MCF 10A (cell line): ENCODE measurements around the gene CNTNAP2. TPM values are rescaled to one million over a fixed set of nuclear protein-coding genes. Genes with fewer than 3 reads are reported as not detected.

ENCODE experiments used
- BruUV-seq: library from RNA; stranded (reverse); fragments of 400-500 nt; replicated peaks from 2 replicates; lab custom pipeline; 2021; lab: Mats Ljungman, UMichigan
- CTCF ChIA-PET: fragments of 300-600 bp; sonication (Branson Sonifier 250); formaldehyde crosslinking; extraction: SDS; loops from one replicate; lab custom pipeline; 2021; ENCODE audit warnings: antibody characterized with exemption, inconsistent platforms; lab: Yijun Ruan, JAX
- POLR2A ChIA-PET: fragments of 300-600, 350-650 bp; sonication (Branson Sonifier 250); formaldehyde crosslinking; extraction: SDS; loops from one replicate; lab custom pipeline; 2020; ENCODE audit warnings: antibody characterized with exemption, inconsistent platforms; lab: Yijun Ruan, JAX
- DNase-seq: peaks from one replicate; pipeline ENCODE4 v3.0.0-alpha.2; 2018; ENCODE audit not compliant: unreplicated experiment
- H3K27ac Mint-ChIP-seq: one replicate; pipeline ENCODE4 v1.8.0; 2022; ENCODE audit warnings: mild to moderate bottlenecking, low read depth, mixed read lengths; ENCODE audit not compliant: unreplicated experiment
- H3K27me3 Mint-ChIP-seq: one replicate; pipeline ENCODE4 v1.8.0; 2022; ENCODE audit warnings: mixed read lengths; ENCODE audit not compliant: insufficient read depth, unreplicated experiment
- H3K36me3 Mint-ChIP-seq: one replicate; pipeline ENCODE4 v1.8.0; 2022; ENCODE audit warnings: mild to moderate bottlenecking, moderate library complexity, mixed read lengths; ENCODE audit not compliant: insufficient read depth, unreplicated experiment
- H3K4me1 Mint-ChIP-seq: one replicate; pipeline ENCODE4 v1.8.0; 2022; ENCODE audit warnings: mixed read lengths; ENCODE audit not compliant: insufficient read depth, unreplicated experiment
- H3K4me3 Mint-ChIP-seq: one replicate; pipeline ENCODE4 v1.8.0; 2022; ENCODE audit warnings: mild to moderate bottlenecking, moderate library complexity, mixed read lengths; ENCODE audit not compliant: unreplicated experiment
- H3K9me3 Mint-ChIP-seq: one replicate; pipeline ENCODE4 v1.8.0; 2022; ENCODE audit warnings: mixed read lengths; ENCODE audit not compliant: unreplicated experiment
- intact Hi-C: fragments of 100-400 bp; cut with micrococcal nuclease; formaldehyde crosslinking; loops from 2 replicates; pipeline ENCODE4 v1.14.1; 2022
- total RNA-seq: library from RNA; stranded (reverse); gene quantifications from 2 replicates; pipeline ENCODE4 v1.2.3, GENCODE V29; 2022
- TF ChIP-seq, protein P1 (sequence below): fragments of 200-600 bp; IDR thresholded peaks from one replicate; pipeline ENCODE4 v1.8.0; 2022; ENCODE audit warnings: antibody characterized with exemption, mild to moderate bottlenecking; ENCODE audit not compliant: unreplicated experiment

The CNTNAP2 gene
- total RNA-seq, 1 experiment from 2014 or later = 1.1 TPM

DNA sequence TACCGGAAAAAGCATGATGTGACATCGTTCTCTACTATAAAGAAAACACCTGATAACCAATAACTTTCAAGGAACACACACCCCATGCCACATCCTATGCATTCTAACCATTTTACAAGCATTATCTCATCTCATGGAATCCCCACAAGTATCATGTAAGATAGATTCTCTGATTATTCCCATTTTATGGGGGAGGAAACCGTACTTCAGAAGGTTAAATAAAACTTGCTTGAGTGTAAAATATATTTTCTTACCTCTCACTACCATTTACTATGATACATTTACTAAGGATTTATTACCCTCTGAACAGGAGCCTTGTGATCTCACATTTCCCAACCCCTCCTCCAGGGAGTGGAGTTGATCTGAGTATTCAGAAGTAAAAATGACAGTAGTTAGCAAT is 522.7 kb downstream of the CNTNAP2 start:
- POLR2A ChIA-PET = no interaction called here
- no peaks in the 10 kb centered on the region for H3K9me3 Mint-ChIP-seq
- TF ChIP-seq, protein P1, sequence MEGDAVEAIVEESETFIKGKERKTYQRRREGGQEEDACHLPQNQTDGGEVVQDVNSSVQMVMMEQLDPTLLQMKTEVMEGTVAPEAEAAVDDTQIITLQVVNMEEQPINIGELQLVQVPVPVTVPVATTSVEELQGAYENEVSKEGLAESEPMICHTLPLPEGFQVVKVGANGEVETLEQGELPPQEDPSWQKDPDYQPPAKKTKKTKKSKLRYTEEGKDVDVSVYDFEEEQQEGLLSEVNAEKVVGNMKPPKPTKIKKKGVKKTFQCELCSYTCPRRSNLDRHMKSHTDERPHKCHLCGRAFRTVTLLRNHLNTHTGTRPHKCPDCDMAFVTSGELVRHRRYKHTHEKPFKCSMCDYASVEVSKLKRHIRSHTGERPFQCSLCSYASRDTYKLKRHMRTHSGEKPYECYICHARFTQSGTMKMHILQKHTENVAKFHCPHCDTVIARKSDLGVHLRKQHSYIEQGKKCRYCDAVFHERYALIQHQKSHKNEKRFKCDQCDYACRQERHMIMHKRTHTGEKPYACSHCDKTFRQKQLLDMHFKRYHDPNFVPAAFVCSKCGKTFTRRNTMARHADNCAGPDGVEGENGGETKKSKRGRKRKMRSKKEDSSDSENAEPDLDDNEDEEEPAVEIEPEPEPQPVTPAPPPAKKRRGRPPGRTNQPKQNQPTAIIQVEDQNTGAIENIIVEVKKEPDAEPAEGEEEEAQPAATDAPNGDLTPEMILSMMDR = no peak
- no peak for DNase-seq
- H3K4me3 Mint-ChIP-seq = no peak overlapping the region
- no TSS peak for BruUV-seq
- H3K36me3 Mint-ChIP-seq = no peaks in the 10 kb centered on the region
- H3K27me3 Mint-ChIP-seq = peaks cover 44% of the 10 kb centered on the region
- H3K27ac Mint-ChIP-seq = no peak overlapping the region
- intact Hi-C loops = no loop called here
- CTCF ChIA-PET = no interaction called here
- no peaks in the 10 kb centered on the region for H3K4me1 Mint-ChIP-seq

DNA sequence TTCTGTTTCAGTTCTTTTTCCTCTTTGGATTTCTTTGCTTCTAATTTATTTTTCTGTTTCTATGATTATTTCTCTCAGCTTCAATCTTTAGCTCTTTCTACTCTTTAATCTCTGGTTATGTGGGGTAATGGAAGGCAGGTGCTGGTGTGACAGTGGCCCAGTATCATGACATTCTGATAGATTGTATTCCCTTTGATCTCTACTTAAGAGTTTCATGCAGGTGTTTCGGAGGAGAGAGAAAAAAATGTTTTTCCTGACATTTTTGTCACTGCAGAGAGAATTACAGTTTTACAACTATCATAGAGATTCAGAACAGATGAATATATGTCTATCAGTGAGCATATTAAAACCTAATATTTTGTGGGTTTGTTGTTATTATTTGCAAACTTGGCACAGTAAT is 524.9 kb downstream of the CNTNAP2 start:
- Mint-ChIP-seq H3K9me3 (no peaks in the 10 kb centered on the region), H3K4me1 (no peaks in the 10 kb centered on the region), H3K36me3 (peaks cover under 1% of the 10 kb centered on the region), H3K27me3 (peaks cover 38% of the 10 kb centered on the region), H3K4me3 (no peak overlapping the region), H3K27ac (no peak overlapping the region)
- ChIA-PET POLR2A (no interaction called here), CTCF (no interaction called here)
- DNase-seq = no peak
- TF ChIP-seq, protein P1 = no peak
- intact Hi-C loops = no loop called here
- no TSS peak for BruUV-seq

DNA sequence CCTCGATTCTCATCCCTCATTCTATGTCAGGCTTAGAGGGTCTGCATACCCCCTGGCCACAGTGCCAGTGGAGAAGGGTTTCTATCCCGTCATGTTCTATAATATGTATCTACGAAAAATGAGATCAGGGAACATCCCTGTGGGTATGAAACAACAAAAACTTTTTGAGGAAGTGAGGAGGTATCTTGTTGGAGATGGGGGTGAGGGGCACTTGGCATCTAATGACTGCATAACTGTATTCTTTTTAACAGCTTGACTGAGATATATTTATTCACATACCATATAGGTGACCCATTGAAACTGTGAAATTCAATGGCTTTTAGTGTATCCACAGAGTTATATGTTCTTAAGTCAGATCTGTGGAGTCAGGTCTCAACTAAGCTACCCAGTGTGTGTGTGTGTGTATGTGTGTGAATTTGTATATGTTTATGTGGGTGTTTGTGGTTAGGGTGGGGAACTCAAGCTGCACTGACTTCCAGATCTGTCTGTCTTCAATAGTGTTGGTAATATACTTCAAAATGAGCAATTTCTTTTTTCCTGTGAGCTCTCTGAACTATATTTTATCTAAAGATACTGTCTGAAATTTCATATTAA is 528.9 kb downstream of the CNTNAP2 start:
- ChIA-PET POLR2A (no interaction called here), CTCF (no interaction called here)
- TF ChIP-seq, protein P1 = no peak
- intact Hi-C loops = no loop called here
- Mint-ChIP-seq H3K4me3 (no peak overlapping the region), H3K27ac (no peak overlapping the region), H3K36me3 (peaks cover 5% of the 10 kb centered on the region), H3K27me3 (peaks cover 25% of the 10 kb centered on the region), H3K9me3 (no peaks in the 10 kb centered on the region), H3K4me1 (no peaks in the 10 kb centered on the region)
- no peak for DNase-seq
- no TSS peak for BruUV-seq

DNA sequence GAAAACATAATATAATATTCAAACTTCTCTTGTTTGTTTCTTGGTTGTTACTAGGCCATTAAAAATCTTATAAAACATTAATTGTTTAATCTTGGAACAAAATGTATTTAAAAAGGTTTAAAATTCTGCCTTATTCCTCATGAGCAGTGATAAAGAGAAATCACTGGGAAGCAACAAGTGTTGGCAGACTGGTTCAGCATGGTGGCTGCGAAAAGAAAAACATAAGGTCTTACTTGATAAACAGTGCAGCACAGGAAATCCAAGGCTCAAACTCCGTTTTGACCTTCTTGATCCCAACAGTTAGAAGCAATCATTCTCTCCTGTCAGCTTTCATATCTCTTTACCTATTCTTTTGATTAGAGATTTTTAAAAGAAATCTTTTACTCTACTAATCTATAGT is 530.8 kb downstream of the CNTNAP2 start:
- ChIA-PET POLR2A (no interaction called here), CTCF (interaction anchor here (0.6 kb wide), 1 partner anchor 193 kb away, joined by 3 read pairs; no protein-coding TSS in a partner anchor)
- peaks cover 28% of the 10 kb centered on the region for H3K27me3 Mint-ChIP-seq
- no peak overlapping the region for H3K4me3 Mint-ChIP-seq
- H3K4me1 Mint-ChIP-seq = no peaks in the 10 kb centered on the region
- H3K9me3 Mint-ChIP-seq = no peaks in the 10 kb centered on the region
- no peak for DNase-seq
- peaks cover 5% of the 10 kb centered on the region for H3K36me3 Mint-ChIP-seq
- TF ChIP-seq, protein P1 = no peak
- intact Hi-C loops = no loop called here
- H3K27ac Mint-ChIP-seq = no peak overlapping the region
- BruUV-seq = no TSS peak
